ENCODE measurements around the gene CTSC.

GRCh38 chr11:88297421-88297820, 40.1 kb downstream of the CTSC start:
- TF ChIP-seq POLR2AphosphoS5 (IDR thresholded peaks at IDR 0.05): no peak
- no peak for TF ChIP-seq CTCF (IDR thresholded peaks at IDR 0.05)
- no peak for TF ChIP-seq POLR2A (IDR thresholded peaks at IDR 0.05)
- no peak for TF ChIP-seq EP300 (IDR thresholded peaks at IDR 0.05)
